Measurements from ENCODE around the gene CCDC158.

Gene CCDC158

DNA sequence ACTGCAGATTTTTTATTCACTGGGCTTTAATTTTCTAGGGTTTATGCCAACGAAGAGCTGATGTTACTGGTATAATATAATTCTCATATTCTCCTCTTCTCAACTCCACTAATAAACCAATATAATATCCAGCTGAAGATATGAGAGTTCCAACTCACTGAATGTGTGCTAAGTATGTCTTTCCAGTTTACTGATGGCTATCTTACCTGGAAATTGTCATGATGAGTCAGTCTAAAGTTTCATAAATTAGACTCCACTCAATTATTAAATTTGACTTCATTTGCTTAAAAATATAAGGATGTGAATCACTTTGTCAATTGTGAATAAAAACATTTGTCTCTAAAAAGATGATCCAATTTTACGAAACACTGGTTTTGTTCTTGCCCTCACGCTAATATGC is 86.1 kb downstream of the CCDC158 start:
- Mint-ChIP-seq H3K36me3 (no peaks in the 10 kb centered on the region), H3K27ac (no peak overlapping the region), H3K27me3 (peaks cover 5% of the 10 kb centered on the region), H3K9me3 (no peaks in the 10 kb centered on the region), H3K4me1 (no peaks in the 10 kb centered on the region), H3K4me3 (no peak overlapping the region)
- no peak for DNase-seq (ENCODE audit: low spot score in 2 of 2)
- ATAC-seq (ENCODE audit: low read depth) = no peak

DNA sequence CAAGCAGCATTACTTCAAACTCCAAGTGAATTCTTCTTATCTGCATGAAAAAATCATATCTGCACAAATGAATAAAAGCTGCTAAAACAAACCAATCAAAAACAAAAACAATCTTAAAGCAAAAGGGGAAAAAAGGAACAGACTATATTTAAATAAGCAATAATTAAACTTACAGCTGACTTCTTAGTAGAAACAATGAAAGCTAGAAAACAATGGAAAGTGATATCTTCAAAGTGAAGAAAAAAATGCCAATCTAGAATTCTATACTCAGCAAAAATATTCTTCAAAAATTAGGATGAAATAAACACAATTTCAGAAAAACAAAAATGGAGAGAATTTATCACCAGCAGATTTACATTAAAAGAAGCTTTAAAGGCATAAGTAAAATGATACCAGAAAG is 94.4 kb downstream of the CCDC158 start:
- Mint-ChIP-seq H3K27ac (no peak overlapping the region), H3K9me3 (peaks cover 8% of the 10 kb centered on the region), H3K36me3 (no peaks in the 10 kb centered on the region), H3K4me1 (no peaks in the 10 kb centered on the region), H3K27me3 (peaks cover 3% of the 10 kb centered on the region), H3K4me3 (no peak overlapping the region)
- no peak for DNase-seq (ENCODE audit: low spot score in 2 of 2)
- no peak for ATAC-seq (ENCODE audit: low read depth)

DNA sequence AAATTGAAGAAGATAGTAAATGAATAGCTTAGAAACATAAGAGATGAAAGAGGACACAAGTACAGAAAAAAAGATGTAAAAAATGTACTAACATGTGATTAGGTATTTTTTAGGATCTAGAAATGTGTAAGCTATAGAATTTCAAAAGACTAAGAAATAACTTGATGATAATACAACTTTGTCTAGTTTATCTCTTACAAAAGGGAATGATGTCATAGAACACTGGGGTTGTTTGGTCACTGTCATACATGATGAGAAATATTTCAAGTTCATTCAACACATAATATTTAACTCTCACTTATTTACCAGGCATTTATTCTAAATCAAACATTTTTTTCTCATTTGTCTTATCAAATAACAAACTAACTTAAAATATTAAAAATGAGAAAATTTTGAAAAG is 95.9 kb downstream of the CCDC158 start:
- H3K9me3 Mint-ChIP-seq = peaks cover 8% of the 10 kb centered on the region
- DNase-seq (ENCODE audit: low spot score in 2 of 2) = no peak

GRCh38 chr4:76322236-76322635 is 98.7 kb downstream of the CCDC158 start:
- Mint-ChIP-seq H3K4me1 (no peaks in the 10 kb centered on the region), H3K27ac (no peak overlapping the region), H3K9me3 (peaks cover 9% of the 10 kb centered on the region), H3K36me3 (no peaks in the 10 kb centered on the region), H3K4me3 (no peak overlapping the region), H3K27me3 (peaks cover 1% of the 10 kb centered on the region)
- no peak for DNase-seq (ENCODE audit: low spot score in 2 of 2)
- ATAC-seq (ENCODE audit: low read depth) = no peak

More for the DNA sequence above, 95.9 kb downstream of the CCDC158 start:
- no peak overlapping the region for H3K4me3 Mint-ChIP-seq
- H3K27me3 Mint-ChIP-seq = peaks cover 2% of the 10 kb centered on the region
- no peak overlapping the region for H3K27ac Mint-ChIP-seq
- no peak for ATAC-seq (ENCODE audit: low read depth)
- H3K36me3 Mint-ChIP-seq = no peaks in the 10 kb centered on the region
- no peaks in the 10 kb centered on the region for H3K4me1 Mint-ChIP-seq

- peaks cover 7% of the 10 kb centered on the region for H3K27me3 Mint-ChIP-seq
- ATAC-seq (ENCODE audit: low read depth) (no peak), DNase-seq (ENCODE audit: low spot score in 2 of 2) (no peak)
Measured at GRCh38 chr4:76316131-76316530, 104.8 kb downstream of the CCDC158 start.

DNA sequence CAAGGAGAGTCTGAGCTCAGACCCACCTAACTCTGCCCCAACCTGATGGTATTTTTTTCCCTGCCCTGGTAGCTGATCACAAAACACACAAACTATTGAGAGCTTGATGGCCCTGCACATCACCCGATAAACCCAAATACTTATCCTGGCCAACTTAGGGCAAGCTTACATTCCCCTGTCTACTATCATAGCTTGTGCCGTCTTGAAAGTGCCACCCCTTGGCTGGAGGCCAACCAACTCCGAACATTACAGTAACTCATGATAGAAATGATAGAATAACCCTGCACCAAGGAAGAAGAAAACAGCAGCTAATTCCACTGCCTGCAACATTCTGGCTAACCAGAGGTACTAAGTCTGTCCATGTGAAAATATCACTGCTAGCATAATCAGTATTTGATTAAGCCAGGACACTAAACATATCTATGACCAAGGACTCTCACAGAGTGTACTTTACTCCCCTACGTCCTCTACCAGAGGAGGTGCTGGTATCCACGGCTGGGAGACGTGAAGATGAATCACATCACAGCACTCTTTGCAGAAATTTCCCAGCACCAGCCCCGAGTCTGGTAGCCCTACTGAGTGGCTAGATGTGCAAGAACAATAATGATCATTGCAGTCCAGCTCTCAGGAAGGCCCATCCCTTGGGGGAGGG is 105.5 kb downstream of the CCDC158 start:
- Mint-ChIP-seq H3K36me3 (peaks cover 2% of the 10 kb centered on the region), H3K4me3 (no peak overlapping the region), H3K27me3 (peaks cover 9% of the 10 kb centered on the region), H3K4me1 (no peaks in the 10 kb centered on the region), H3K9me3 (peaks cover 9% of the 10 kb centered on the region), H3K27ac (no peak overlapping the region)
- no peak for DNase-seq (ENCODE audit: low spot score in 2 of 2)
- ATAC-seq (ENCODE audit: low read depth) = no peak

More at GRCh38 chr4:76316131-76316530, 104.8 kb downstream of the CCDC158 start:
- Mint-ChIP-seq H3K9me3 (peaks cover 9% of the 10 kb centered on the region), H3K4me3 (no peak overlapping the region), H3K27ac (no peak overlapping the region), H3K36me3 (peaks cover 2% of the 10 kb centered on the region), H3K4me1 (no peaks in the 10 kb centered on the region)

GRCh38 chr4:76313547-76313946 is 107.4 kb downstream of the CCDC158 start:
- Mint-ChIP-seq H3K9me3 (peaks cover 9% of the 10 kb centered on the region), H3K36me3 (peaks cover 2% of the 10 kb centered on the region), H3K27ac (no peak overlapping the region), H3K4me3 (no peak overlapping the region), H3K4me1 (no peaks in the 10 kb centered on the region), H3K27me3 (peaks cover 15% of the 10 kb centered on the region)
- no peak for DNase-seq (ENCODE audit: low spot score in 2 of 2)
- no peak for ATAC-seq (ENCODE audit: low read depth)

- DNase-seq (ENCODE audit: low spot score in 2 of 2) = no peak
- no peak overlapping the region for H3K27ac Mint-ChIP-seq
- H3K4me3 Mint-ChIP-seq = no peak overlapping the region
- H3K27me3 Mint-ChIP-seq = peaks cover 13% of the 10 kb centered on the region
- no peaks in the 10 kb centered on the region for H3K4me1 Mint-ChIP-seq
- ATAC-seq (ENCODE audit: low read depth) = no peak
- peaks cover 6% of the 10 kb centered on the region for H3K9me3 Mint-ChIP-seq
- H3K36me3 Mint-ChIP-seq = peaks cover 2% of the 10 kb centered on the region
Measured at GRCh38 chr4:76312457-76312856, 108.5 kb downstream of the CCDC158 start.

- peaks cover 13% of the 10 kb centered on the region for H3K27me3 Mint-ChIP-seq
- peaks cover 2% of the 10 kb centered on the region for H3K36me3 Mint-ChIP-seq
- ATAC-seq (ENCODE audit: low read depth) = no peak
- no peak for DNase-seq (ENCODE audit: low spot score in 2 of 2)
- H3K4me1 Mint-ChIP-seq = no peaks in the 10 kb centered on the region
- H3K27ac Mint-ChIP-seq = no peak overlapping the region
- H3K9me3 Mint-ChIP-seq = peaks cover 3% of the 10 kb centered on the region
- H3K4me3 Mint-ChIP-seq = no peak overlapping the region
Measured at GRCh38 chr4:76311896-76312331, 109.0 kb downstream of the CCDC158 start.

DNA sequence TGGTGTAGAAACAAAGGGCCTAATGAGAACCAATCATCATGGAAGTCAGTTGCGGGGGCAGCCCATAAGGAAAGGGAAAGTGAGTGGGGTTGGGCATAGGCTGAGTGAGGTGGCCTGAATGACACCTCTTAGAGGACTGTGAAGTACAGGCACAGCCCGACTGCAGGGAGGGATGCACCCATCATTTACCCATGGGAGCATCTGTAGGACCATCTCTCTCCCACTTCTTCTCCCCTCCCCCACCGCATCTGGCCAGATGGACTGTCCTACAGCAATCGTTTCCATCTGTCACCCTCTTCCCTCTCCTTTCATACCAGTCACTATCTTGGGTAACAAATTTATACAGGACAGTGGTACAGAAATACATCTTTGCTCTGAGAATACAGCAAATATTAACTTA is 110.3 kb downstream of the CCDC158 start:
- ATAC-seq (ENCODE audit: low read depth) (no peak), DNase-seq (ENCODE audit: low spot score in 2 of 2) (no peak)
- Mint-ChIP-seq H3K9me3 (no peaks in the 10 kb centered on the region), H3K4me3 (no peak overlapping the region), H3K36me3 (no peaks in the 10 kb centered on the region), H3K27me3 (peaks cover 13% of the 10 kb centered on the region), H3K27ac (no peak overlapping the region), H3K4me1 (no peaks in the 10 kb centered on the region)

DNA sequence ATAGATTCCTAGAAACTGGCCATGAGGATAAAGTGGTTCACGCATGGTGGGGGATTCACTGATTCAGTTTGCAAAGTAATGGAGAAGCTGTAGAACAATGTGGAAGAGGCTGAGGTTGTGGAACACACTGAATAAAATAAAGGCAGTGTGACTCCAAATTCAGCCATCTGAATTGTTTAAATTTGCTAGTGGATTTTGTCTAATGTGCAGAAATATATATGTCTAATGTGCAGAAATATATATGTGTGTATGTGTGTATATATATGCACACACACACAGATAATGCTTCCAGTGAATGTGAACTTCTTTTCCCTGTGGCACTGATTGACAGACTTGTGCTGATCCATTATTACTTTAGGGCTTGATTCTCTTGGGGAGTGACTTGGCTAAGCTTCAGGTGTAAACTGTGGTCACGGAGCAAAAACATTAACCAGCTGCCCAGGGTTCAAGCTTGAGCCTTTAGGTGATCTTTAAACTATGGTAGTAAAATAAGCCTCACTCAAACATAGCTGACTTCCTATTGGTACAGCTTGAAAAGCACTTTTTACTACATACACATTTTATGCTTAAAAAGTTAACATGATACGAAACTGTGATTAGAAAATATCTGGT is 110.9 kb downstream of the CCDC158 start:
- ATAC-seq (ENCODE audit: low read depth) (no peak), DNase-seq (ENCODE audit: low spot score in 2 of 2) (no peak)
- H3K36me3 Mint-ChIP-seq = no peaks in the 10 kb centered on the region
- H3K4me3 Mint-ChIP-seq = no peak overlapping the region
- H3K27me3 Mint-ChIP-seq = peaks cover 15% of the 10 kb centered on the region
- no peak overlapping the region for H3K27ac Mint-ChIP-seq
- no peaks in the 10 kb centered on the region for H3K9me3 Mint-ChIP-seq
- peaks cover 5% of the 10 kb centered on the region for H3K4me1 Mint-ChIP-seq

- no peak for DNase-seq (ENCODE audit: low spot score in 2 of 2)
- Mint-ChIP-seq H3K9me3 (no peaks in the 10 kb centered on the region), H3K27me3 (peaks cover 18% of the 10 kb centered on the region), H3K27ac (no peak overlapping the region), H3K4me3 (no peak overlapping the region), H3K36me3 (no peaks in the 10 kb centered on the region), H3K4me1 (peaks cover 10% of the 10 kb centered on the region)
- no peak for ATAC-seq (ENCODE audit: low read depth)
Measured at GRCh38 chr4:76308548-76308947, 112.4 kb downstream of the CCDC158 start.

DNA sequence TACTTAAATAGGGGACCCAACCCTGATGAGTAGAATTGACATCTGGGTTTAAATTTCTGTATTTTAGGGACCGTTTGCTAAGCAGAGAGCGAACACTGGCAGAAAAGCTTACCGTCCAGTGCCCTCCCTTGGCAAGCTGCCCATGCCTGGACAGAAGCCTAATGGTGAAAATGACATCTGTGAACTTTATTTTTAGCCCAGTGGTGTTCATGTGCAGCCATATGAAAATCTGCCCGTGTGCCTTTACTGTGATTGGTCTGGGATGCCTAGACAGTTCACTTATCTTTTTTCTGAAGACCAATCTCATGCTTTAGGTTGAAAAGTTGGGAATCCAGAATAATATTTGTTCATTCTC is 113.3 kb downstream of the CCDC158 start:
- Mint-ChIP-seq H3K27me3 (peaks cover 23% of the 10 kb centered on the region), H3K4me3 (no peak overlapping the region), H3K4me1 (peaks cover 10% of the 10 kb centered on the region), H3K27ac (no peak overlapping the region), H3K9me3 (no peaks in the 10 kb centered on the region), H3K36me3 (no peaks in the 10 kb centered on the region)
- DNase-seq (ENCODE audit: low spot score in 2 of 2) = no peak
- ATAC-seq (ENCODE audit: low read depth) = no peak

GRCh38 chr4:76306882-76307659 is 113.9 kb downstream of the CCDC158 start:
- Mint-ChIP-seq H3K9me3 (no peaks in the 10 kb centered on the region), H3K36me3 (no peaks in the 10 kb centered on the region), H3K27ac (no peak overlapping the region), H3K4me3 (no peak overlapping the region), H3K27me3 (peaks cover 23% of the 10 kb centered on the region), H3K4me1 (peaks cover 10% of the 10 kb centered on the region)
- ATAC-seq (ENCODE audit: low read depth) (no peak), DNase-seq (ENCODE audit: low spot score in 2 of 2) (no peak)

Data from memory B cell (primary cell).